Aorta (tissue), 5 donors: ENCODE results near the gene FARP2. TPM values are rescaled to one million over a fixed set of nuclear protein-coding genes. Genes with fewer than 3 reads are reported as not detected.
A peak's percentile ranks its signal among the peaks of the same experiment; 100 is the strongest.
"Not testable (repeated sequence)": the region's sequence is repeated elsewhere in the genome, so short reads cannot be mapped to it uniquely, and the experiment has no call there.

ENCODE experiments used
- ATAC-seq: fragments of 200-7000 bp; cut with Tn5 transposase; one replicate; pipeline ENCODE4 v1.9.1; 2022; ENCODE audit warnings: moderate library complexity; ENCODE audit not compliant: low FRiP score
- DNase-seq, 2 donors: peaks; one replicate each; pipeline ENCODE4 v3.0.0-alpha.2; 2020
- H3K27ac ChIP-seq, 2 donors: one replicate each; pipeline ENCODE4 v1.5.1; 2013; ENCODE audit warnings: low read length in 2 of 2, mild to moderate bottlenecking in 2 of 2, moderate library complexity in 2 of 2, control low read depth in 1 of 2, inconsistent platforms in 1 of 2, low read depth in 1 of 2
- H3K27me3 ChIP-seq, 2 donors: one replicate each; pipeline ENCODE4 v1.6.1; 2013; ENCODE audit warnings: control low read depth in 1 of 2, low read length in 1 of 2, mild to moderate bottlenecking in 1 of 2, moderate library complexity in 1 of 2; ENCODE audit not compliant: insufficient read depth in 2 of 2, control insufficient read depth in 1 of 2
- H3K36me3 ChIP-seq, 2 donors: one replicate each; pipeline ENCODE4 v1.6.1; 2013; ENCODE audit warnings: control low read depth in 1 of 2, low read length in 1 of 2, mild to moderate bottlenecking in 1 of 2; ENCODE audit not compliant: insufficient read depth in 2 of 2, control insufficient read depth in 1 of 2
- H3K4me1 ChIP-seq, 2 donors: one replicate each; pipeline ENCODE4 v1.6.1; 2013; ENCODE audit warnings: low read length in 2 of 2, control low read depth in 1 of 2, mild to moderate bottlenecking in 1 of 2, moderate library complexity in 1 of 2; ENCODE audit not compliant: insufficient read depth in 2 of 2, control insufficient read depth in 1 of 2
- H3K4me3 ChIP-seq, 2 donors: one replicate each; pipeline ENCODE4 v1.5.1; 2013; ENCODE audit warnings: low read length in 2 of 2, control low read depth in 1 of 2, mild to moderate bottlenecking in 1 of 2
- H3K9me3 ChIP-seq: one replicate; pipeline ENCODE4 v1.6.1; 2013; ENCODE audit warnings: mild to moderate bottlenecking, low read length; ENCODE audit not compliant: control insufficient read depth
- WGBS, 2 donors: extraction: QIAGEN DNeasy Blood & Tissue Kit; methylation state at CpG; one replicate each; pipeline ENCODE4 v1.1.7; 2013; 5-methylcytosine and 5-hydroxymethylcytosine counted together
- intact Hi-C, 2 donors: fragments of 100-400 bp; cut with DNase I; formaldehyde crosslinking; loops; one replicate each; pipeline versions ENCODE4 v1.14.2 to v1.15.0; 2022
- polyA plus RNA-seq, 2 donors: library from polyadenylated mRNA; stranded (reverse); fragments of 200-250 nt; gene quantifications; one replicate each; pipeline ENCODE4 v1.2.3, GENCODE V29; 2013
- total RNA-seq, 2 donors: library from RNA; stranded (reverse); fragmentation: NEBNext Ultra II Directional; extraction: Animal tissue kit (Norgen Biotek cat#: 25700); gene quantifications; one replicate each; pipeline ENCODE4 v1.2.1, GENCODE V29; 2021
- donor health status: healthy with polysubstance abuse.
- donor health status: Bipolar disorder and iron deficiency.
- donor health status: DM: no; HTN: no; CAD: no.
- donor health status: DM: no; HTN: no; CAD: no.
- donor health status: DM: yes; HTN: yes; CAD: no.

Gene FARP2
- total and polyA plus RNA-seq, 4 donors: 16.4 to 64.4 (median 48.7) TPM

GRCh38 chr2:241381872-241382271 lies 25.8 kb downstream of the FARP2 start:
- intact Hi-C loops: loop anchor here in 1 of 2 donors (10.0 kb wide), 1 partner anchor 107 kb away; no protein-coding TSS in a partner anchor
- no peaks in the 10 kb centered on the region for H3K36me3 ChIP-seq
- H3K4me1 ChIP-seq: peaks cover 6 to 21% of the 10 kb centered on the region in 2 donors
- no peaks in the 10 kb centered on the region for H3K9me3 ChIP-seq
- H3K4me3 ChIP-seq: no peak overlapping the region
- 14% methylated on average over 4 of the region's 4 CpGs for WGBS, 2 donors
- no peak for DNase-seq
- peak overlapping the region in 1 of 2 donors; percentile 76 for H3K27ac ChIP-seq
- ATAC-seq: no peak
- no peaks in the 10 kb centered on the region for H3K27me3 ChIP-seq

- not testable (repeated sequence) for H3K27ac ChIP-seq, H3K27me3 ChIP-seq, ATAC-seq, DNase-seq, H3K9me3 ChIP-seq, H3K36me3 ChIP-seq, H3K4me3 ChIP-seq
- intact Hi-C loops: loop anchor here in 1 of 2 donors (10.0 kb wide), 1 partner anchor 111 kb away; no protein-coding TSS in a partner anchor
- peaks cover 3 to 11% of the 10 kb centered on the region in 2 donors for H3K4me1 ChIP-seq
- WGBS, 2 donors: 97 to 98% methylated on average over 7 of the region's 7 CpGs
Measured at GRCh38 chr2:241385450-241385849, 29.4 kb downstream of the FARP2 start.

- intact Hi-C loops: loop anchor here in 1 of 2 donors (10.0 kb wide), 1 partner anchor 112 kb away; no protein-coding TSS in a partner anchor
- no peaks in the 10 kb centered on the region for H3K27me3 ChIP-seq
- H3K4me1 ChIP-seq: peaks cover 2 to 3% of the 10 kb centered on the region in 2 donors
- peaks cover 0 to 2% of the 10 kb centered on the region in 2 donors for H3K36me3 ChIP-seq
- H3K4me3 ChIP-seq: no peak overlapping the region
- ATAC-seq (no peak), DNase-seq (no peak)
- WGBS, 2 donors: 95 to 96% methylated on average over 6 of the region's 6 CpGs
- no peak overlapping the region for H3K27ac ChIP-seq
- no peaks in the 10 kb centered on the region for H3K9me3 ChIP-seq
Measured at GRCh38 chr2:241386519-241386918, 30.4 kb downstream of the FARP2 start.

- Histone ChIP-seq H3K4me1 (no peaks in the 10 kb centered on the region), H3K27me3 (no peaks in the 10 kb centered on the region), H3K36me3 (peaks cover 0 to 2% of the 10 kb centered on the region in 2 donors), H3K27ac (no peak overlapping the region), H3K4me3 (no peak overlapping the region), H3K9me3 (no peaks in the 10 kb centered on the region)
- ATAC-seq (no peak), DNase-seq (no peak)
- intact Hi-C loops: loop anchor here (5.0 to 10.0 kb wide), 2 partner anchors 32 to 115 kb away; partner anchors contain the start of gene FARP2 (in 1 of the 2)
- WGBS, 2 donors: 71 to 84% methylated on average over 2 of the region's 2 CpGs
Measured at GRCh38 chr2:241389697-241390096, 33.6 kb downstream of the FARP2 start.

DNA sequence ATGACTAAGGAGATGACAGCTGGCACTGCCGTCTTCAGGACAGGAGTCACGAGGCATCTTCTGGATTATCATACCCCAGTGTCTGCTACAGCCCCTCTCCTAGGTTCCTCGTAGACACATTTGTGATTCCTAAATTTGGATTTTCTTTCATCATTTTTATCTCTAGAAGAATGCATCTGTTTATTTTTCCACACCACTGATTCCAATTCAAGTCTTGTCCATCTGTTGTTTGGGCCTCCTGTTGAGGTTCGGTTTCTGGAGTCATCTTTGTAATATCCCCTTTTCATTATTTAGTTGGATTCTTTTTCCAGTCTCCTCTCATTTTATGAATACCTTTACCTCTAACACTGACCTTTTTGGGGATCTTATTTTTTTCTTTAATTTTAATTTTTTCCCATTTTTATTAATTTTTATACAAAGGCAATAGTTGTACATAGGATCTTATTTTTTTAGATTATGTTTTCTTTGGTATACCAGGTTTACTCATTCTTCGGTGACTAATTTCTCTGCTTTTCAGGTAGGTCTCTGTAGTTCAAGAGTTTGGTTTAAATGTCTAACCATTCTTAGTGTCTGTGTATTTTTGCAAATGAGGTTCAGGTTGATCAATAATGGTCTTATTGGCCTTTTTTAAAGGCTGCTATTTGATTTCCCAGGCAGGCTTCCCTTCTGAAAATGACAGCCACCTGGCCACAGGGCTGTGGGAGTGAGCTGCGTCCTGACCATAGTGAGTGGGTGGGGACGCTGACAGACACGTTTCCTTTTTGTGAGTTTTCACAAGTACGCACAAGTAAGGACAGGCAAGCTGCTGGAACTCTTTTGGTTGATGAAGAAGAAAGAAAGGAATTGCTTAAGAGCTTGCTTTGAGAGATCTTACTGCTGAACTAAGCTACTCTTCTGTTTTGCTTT lies 34.5 kb downstream of the FARP2 start:
- DNase-seq (no peak), ATAC-seq (no peak)
- no peaks in the 10 kb centered on the region for H3K4me1 ChIP-seq
- H3K27me3 ChIP-seq: no peaks in the 10 kb centered on the region
- 95% methylated on average over 9 of the region's 9 CpGs for WGBS, 2 donors
- no peaks in the 10 kb centered on the region for H3K9me3 ChIP-seq
- H3K36me3 ChIP-seq: peaks cover 0 to 2% of the 10 kb centered on the region in 2 donors
- no peak overlapping the region for H3K27ac ChIP-seq
- H3K4me3 ChIP-seq: no peak overlapping the region
- intact Hi-C loops: loop anchor here in 1 of 2 donors (5.0 to 10.0 kb wide), 2 partner anchors 33 to 116 kb away; partner anchors contain the start of gene FARP2

DNA sequence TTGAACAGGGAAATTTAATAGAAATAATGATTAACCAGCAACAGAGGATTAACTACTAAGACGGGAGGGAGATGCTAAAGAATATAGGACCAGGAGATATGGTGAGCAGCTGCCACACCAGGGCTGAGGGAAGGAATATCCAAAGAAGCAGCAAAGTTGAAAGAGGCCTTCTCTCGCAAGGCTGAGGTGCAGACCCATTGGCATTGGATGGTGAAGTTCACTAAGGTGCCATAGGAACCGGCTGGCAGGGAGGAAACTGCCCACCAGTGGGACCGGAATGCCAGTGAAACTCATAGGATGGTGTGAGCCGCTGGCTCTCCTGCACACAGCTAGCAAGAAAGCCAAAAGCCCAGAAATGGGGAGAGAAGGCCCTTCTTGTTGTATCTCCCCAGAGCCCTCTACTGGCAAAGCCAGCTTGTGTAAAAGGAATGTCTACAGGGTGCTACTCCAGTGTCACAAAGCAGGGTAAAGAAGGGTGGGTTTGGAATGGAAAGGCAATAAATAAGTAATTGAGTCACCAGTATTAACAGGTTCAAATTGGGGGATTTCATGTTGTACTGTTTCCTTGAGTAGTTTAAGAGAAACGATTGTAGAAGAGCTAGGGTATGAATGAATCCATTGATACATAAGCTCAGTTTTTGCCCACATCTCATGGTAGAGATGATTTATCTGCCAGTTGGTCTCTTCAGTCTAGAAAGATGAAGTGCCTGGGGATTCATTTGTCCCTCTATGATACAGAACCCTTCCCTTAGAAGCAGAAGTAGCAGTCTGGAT lies 36.0 kb downstream of the FARP2 start:
- intact Hi-C loops: loop anchor here in 1 of 2 donors (5.0 to 10.0 kb wide), 2 partner anchors 35 to 117 kb away; partner anchors contain the start of gene FARP2
- DNase-seq (no peak), ATAC-seq (no peak)
- no peak overlapping the region for H3K27ac ChIP-seq
- no peak overlapping the region for H3K4me3 ChIP-seq
- H3K9me3 ChIP-seq: no peaks in the 10 kb centered on the region
- H3K4me1 ChIP-seq: no peaks in the 10 kb centered on the region
- peaks cover 0 to 2% of the 10 kb centered on the region in 2 donors for H3K36me3 ChIP-seq
- H3K27me3 ChIP-seq: no peaks in the 10 kb centered on the region
- WGBS, 2 donors: 65 to 67% methylated on average over 6 of the region's 6 CpGs

DNA sequence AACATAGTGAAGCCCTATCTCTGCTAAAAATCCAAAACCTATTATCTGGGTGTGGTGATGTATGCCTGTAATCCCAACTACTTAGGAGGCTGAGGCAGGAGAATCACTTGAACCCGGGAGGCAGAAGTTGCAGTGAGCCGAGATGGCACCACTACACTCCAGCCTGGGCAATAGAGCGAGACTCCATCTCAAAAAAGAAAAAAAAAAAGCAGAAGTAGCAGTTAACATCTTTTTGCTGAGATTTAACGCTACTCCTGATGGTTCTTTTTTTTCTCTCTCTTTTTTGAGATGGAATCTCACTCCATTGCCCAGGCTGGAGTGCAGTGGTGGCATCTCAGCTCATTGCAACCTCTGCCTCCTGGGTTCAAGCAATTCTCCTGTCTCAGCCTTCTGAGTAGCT lies 36.7 kb downstream of the FARP2 start:
- not testable (repeated sequence) for H3K27ac ChIP-seq, DNase-seq, H3K27me3 ChIP-seq, H3K36me3 ChIP-seq, H3K4me3 ChIP-seq, ATAC-seq, H3K9me3 ChIP-seq, H3K4me1 ChIP-seq
- intact Hi-C loops: loop anchor here in 1 of 2 donors (5.0 to 10.0 kb wide), 2 partner anchors 35 to 118 kb away; partner anchors contain the start of gene FARP2
- 94 to 97% methylated on average over 4 of the region's 4 CpGs for WGBS, 2 donors

GRCh38 chr2:241393524-241394196 lies 37.6 kb downstream of the FARP2 start:
- 85 to 93% methylated on average over 3 of the region's 3 CpGs for WGBS, 2 donors

More at GRCh38 chr2:241393524-241394196, 37.6 kb downstream of the FARP2 start:
- no peaks in the 10 kb centered on the region for H3K27me3 ChIP-seq
- H3K27ac ChIP-seq: no peak overlapping the region
- intact Hi-C loops: loop anchor here in 1 of 2 donors (5.0 to 10.0 kb wide), 2 partner anchors 36 to 119 kb away; partner anchors contain the start of gene FARP2
- H3K4me3 ChIP-seq: no peak overlapping the region
- H3K4me1 ChIP-seq: no peaks in the 10 kb centered on the region
- no peak for DNase-seq
- no peak for ATAC-seq
- H3K9me3 ChIP-seq: no peaks in the 10 kb centered on the region
- peaks cover 0 to 2% of the 10 kb centered on the region in 2 donors for H3K36me3 ChIP-seq
